22Rv1 (cell line): ENCODE results near the gene SORCS2.

Experiments
- CTCF ChIP-seq: fragments of 450-650 bp; IDR thresholded peaks from 2 replicates; pipeline ENCODE4 v1.5.1; 2017; ENCODE audit warnings: mild to moderate bottlenecking
- ZFX ChIP-seq: fragments of 450-650 bp; IDR thresholded peaks from 2 replicates; pipeline ENCODE4 v1.6.1; 2017; ENCODE audit warnings: antibody characterized with exemption, borderline replicate concordance

- TF ChIP-seq CTCF (no peak), ZFX (no peak)
These were observed 466.2 kb downstream of the SORCS2 start for GRCh38 chr4:7658341-7659204.
